H1 (cell line): ENCODE measurements around the gene CRX. TPM values are rescaled to one million over a fixed set of nuclear protein-coding genes. Genes with fewer than 3 reads are reported as not detected.

Experiments
- BACH1 ChIP-seq: IDR thresholded peaks from 2 replicates; pipeline ENCODE4 v1.6.1; 2012; ENCODE audit warnings: low read length, improper control_type of control experiment
- GTF2F1 ChIP-seq: IDR thresholded peaks from 2 replicates; pipeline ENCODE4 v1.6.1; 2012; ENCODE audit warnings: low read depth, low read length, improper control_type of control experiment, borderline replicate concordance
- RBBP5 ChIP-seq: IDR thresholded peaks from 2 replicates; pipeline ENCODE4 v1.7.1; 2012; ENCODE audit warnings: low read depth, mild to moderate bottlenecking, inconsistent platforms, low read length, moderate library complexity, borderline replicate concordance
- SAP30 ChIP-seq: fragments of 300-600 bp; sonication (generic); IDR thresholded peaks from 2 replicates; pipeline ENCODE4 v1.7.1; 2012; ENCODE audit warnings: low read length, moderate library complexity, mild to moderate bottlenecking, inconsistent platforms; ENCODE audit not compliant: insufficient read depth, insufficient replicate concordance
- SP2 ChIP-seq: IDR thresholded peaks from 2 replicates; pipeline ENCODE4 v1.6.1; 2012; ENCODE audit warnings: mild to moderate bottlenecking, low read length, inconsistent platforms
- SP4 ChIP-seq: IDR thresholded peaks from 2 replicates; pipeline ENCODE4 v1.6.1; 2012; ENCODE audit warnings: low read length, inconsistent platforms
- polyA plus RNA-seq, 7 experiments: library from polyadenylated mRNA; depleted of rRNA in 3 of 7; stranded (reverse) in 5 of 7; unstranded in 2 of 7; fragments of >200 nt in 5 of 7; fragments of 200-250 nt in 2 of 7; gene quantifications; 1 replicate in 5 of 7; 2 replicates in 1 of 7; 4 replicates in 1 of 7; pipeline versions ENCODE4 v1.2.1 to v1.2.3, GENCODE V29; 2011 to 2013; ENCODE audit warnings: missing spikeins in 2 of 7, mixed read lengths in 2 of 7
- total RNA-seq: library from RNA; stranded (reverse); fragmentation: NEBNext Ultra II Directional; extraction: Animal tissue kit (Norgen Biotek cat#: 25700); gene quantifications from 2 replicates; pipeline ENCODE4 v1.2.1, GENCODE V29; 2021
- TF ChIP-seq, protein P1 (sequence below): IDR thresholded peaks from 2 replicates; pipeline ENCODE4 v1.6.1; 2011; ENCODE audit warnings: low read depth, mild to moderate bottlenecking, low read length; ENCODE audit not compliant: insufficient read depth

The CRX gene
- total and polyA plus RNA-seq, 2 of the 8 experiments (the other 6 are each of a cell fraction or from before 2014, with no cell fraction given) = 0.08 TPM; not detected in 1

- TF ChIP-seq RBBP5 (no peak), SP4 (no peak), SP2 (no peak), BACH1 (no peak), GTF2F1 (no peak), SAP30 (no peak)
- TF ChIP-seq, protein P1, sequence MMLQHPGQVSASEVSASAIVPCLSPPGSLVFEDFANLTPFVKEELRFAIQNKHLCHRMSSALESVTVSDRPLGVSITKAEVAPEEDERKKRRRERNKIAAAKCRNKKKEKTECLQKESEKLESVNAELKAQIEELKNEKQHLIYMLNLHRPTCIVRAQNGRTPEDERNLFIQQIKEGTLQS = no peak
Measured at GRCh38 chr19:47806435-47806834, 15.3 kb upstream of the CRX start (continued).
